ENCODE results near the gene TAB2. TPM values are rescaled to one million over a fixed set of nuclear protein-coding genes. Genes with fewer than 3 reads are reported as not detected.

Gene TAB2
- total RNA-seq, 1 experiment from 2014 or later = 56.2 TPM

GRCh38 chr6:149419696-149420404 lies 102.3 kb downstream of the TAB2 start:
- H3K4ac ChIP-seq (ENCODE audit: low read depth, low read length) = no peak overlapping the region
- no peak overlapping the region for H3K23ac ChIP-seq (ENCODE audit: insufficient read length, low read depth, low read length)
- no peaks in the 10 kb centered on the region for H3K9me3 ChIP-seq (ENCODE audit: control insufficient read depth, low read depth, low read length)
- no peak for DNase-seq
- H4K8ac ChIP-seq (replicated peaks; ENCODE audit: insufficient read length, low read depth, low read length) = no peak overlapping the region
- no peak overlapping the region for H3K4me2 ChIP-seq (ENCODE audit: insufficient read depth, insufficient read length, low read length)
- H3K23me2 ChIP-seq (ENCODE audit: insufficient read length, low read depth, low read length, poor library complexity, severe bottlenecking) = no peaks in the 10 kb centered on the region
- H2BK15ac ChIP-seq (ENCODE audit: low read depth, low read length) = no peak overlapping the region
- H3K9ac ChIP-seq (ENCODE audit: extremely low read depth, insufficient read length, low read length) = no peak overlapping the region
- H3T11ph ChIP-seq (ENCODE audit: low read length) = no peak overlapping the region
- no peak overlapping the region for H3K14ac ChIP-seq (ENCODE audit: insufficient read depth, low read length)
- H3K18ac ChIP-seq (ENCODE audit: insufficient read length, low read depth, low read length) = no peak overlapping the region
- H4K91ac ChIP-seq (ENCODE audit: insufficient read length, low read depth, low read length) = no peak overlapping the region
- H2BK120ac ChIP-seq (ENCODE audit: low read depth, low read length, poor library complexity, severe bottlenecking) = no peak overlapping the region
- H3K4me1 ChIP-seq (ENCODE audit: insufficient read depth, low read length) = no peaks in the 10 kb centered on the region
- peaks cover 0 to 4% (median 3%) of the 10 kb centered on the region in 3 experiments; a peak in 1 of 7 replicates for H3K36me3 Mint-ChIP-seq (ENCODE audit: insufficient read depth in 1 of 3, low read depth in 3 of 3)
- no peaks in the 10 kb centered on the region for H3K79me1 ChIP-seq (ENCODE audit: insufficient read depth, low read depth, low read length, poor library complexity, severe bottlenecking)
- H2BK20ac ChIP-seq (ENCODE audit: low read depth, low read length, poor library complexity, severe bottlenecking) = no peak overlapping the region
- no peak overlapping the region for H2BK12ac ChIP-seq (ENCODE audit: insufficient read length, low read depth, low read length)
- no peak overlapping the region; a peak in 1 of 7 replicates for H3K27ac Mint-ChIP-seq
- no peak overlapping the region for H3K27ac ChIP-seq (ENCODE audit: insufficient read length, low read depth, low read length)
- H3K27me3 ChIP-seq (ENCODE audit: insufficient read depth, low read length) = no peaks in the 10 kb centered on the region
- no peak overlapping the region for H3K56ac ChIP-seq (ENCODE audit: insufficient read length, low read depth, low read length)
- H2AK5ac ChIP-seq (ENCODE audit: insufficient read length, low read length) = no peak overlapping the region
- H3K9me3 Mint-ChIP-seq = peaks cover 0 to 7% of the 10 kb centered on the region in 2 experiments; a peak in 2 of 5 replicates
- TF ChIP-seq CTCF (conservative IDR thresholded peaks at IDR 0.05) = no peak
- no peaks in the 10 kb centered on the region; the same call in 1 of the 2 replicates for H3K27me3 Mint-ChIP-seq (ENCODE audit: low read depth)
- H3K4me1 Mint-ChIP-seq = peaks cover 12 to 14% of the 10 kb centered on the region in 2 experiments
- H3K79me2 ChIP-seq (ENCODE audit: insufficient read depth, low read length) = no peaks in the 10 kb centered on the region
- H4K20me1 ChIP-seq (ENCODE audit: control insufficient read depth, insufficient read depth, insufficient read length) = no peaks in the 10 kb centered on the region
- no CpG with 5 or more reads among the region's 13 CpGs for WGBS (ENCODE audit: extremely low coverage, insufficient read length, low lambda C conversion rate)
- no peak overlapping the region for H2BK5ac ChIP-seq (ENCODE audit: insufficient read length, low read length)
- H2AFZ ChIP-seq (ENCODE audit: low read length) = no peak overlapping the region
- H4K5ac ChIP-seq (ENCODE audit: insufficient read length, low read depth, low read length) = no peak overlapping the region
- H3K4me3 Mint-ChIP-seq = no peak overlapping the region
